ENCODE data around the gene NCOA7.

- no peak for TF ChIP-seq CTCF (IDR thresholded peaks at IDR 0.05)
- no peak for TF ChIP-seq POLR2A (IDR thresholded peaks at IDR 0.05)
Measured at GRCh38 chr6:125792680-125793079, 1.9 kb downstream of the NCOA7 start.

All from right lobe of liver (tissue), 4 donors.